Endothelial cell of umbilical vein (primary cell): ENCODE measurements around the gene CELF5. TPM values are rescaled to one million over a fixed set of nuclear protein-coding genes. Genes with fewer than 3 reads are reported as not detected.

ENCODE experiments used
- BruUV-seq: library from RNA; stranded (reverse); fragments of 400-500 nt; replicated peaks from 2 replicates; lab custom pipeline; 2021; lab: Mats Ljungman, UMichigan
- CTCF ChIA-PET: fragments of 300-600, 350-600 bp; sonication (Branson Sonifier 250); formaldehyde crosslinking; loops from one replicate; lab custom pipeline; 2021; ENCODE audit warnings: antibody characterized with exemption, inconsistent platforms; lab: Charles Lee
- POLR2A ChIA-PET: fragments of 300-600, 350-600 bp; sonication (Branson Sonifier 250); formaldehyde crosslinking; loops from one replicate; lab custom pipeline; 2021; ENCODE audit warnings: antibody characterized with exemption, inconsistent platforms; lab: Charles Lee
- DNase-seq: peaks from one replicate; pipeline ENCODE4 v3.0.0-alpha.2; 2011; ENCODE audit warnings: low read depth, low spot score
- FAIRE-seq: peaks from 2 replicates; lab custom pipeline; 2011; peaks lifted over from hg19 to GRCh38; lab: Jason Lieb, UNC
- H2AFZ ChIP-seq: 2 replicates; pipeline ENCODE4 v1.6.0; 2012; ENCODE audit warnings: low read depth, low read length, control low read depth, inconsistent platforms
- H3K27ac ChIP-seq: 2 replicates; pipeline ENCODE4 v1.5.1; 2011; ENCODE audit warnings: low read depth, mild to moderate bottlenecking, control low read depth, low read length, moderate library complexity; ENCODE audit not compliant: insufficient read depth
- H3K27me3 ChIP-seq, 2 experiments: 2 replicates each; pipeline versions ENCODE4 v1.6.0 to v1.6.1; 2011; ENCODE audit warnings: low read length in 2 of 2, mixed read lengths in 1 of 2; ENCODE audit not compliant: control insufficient read depth in 2 of 2, insufficient read depth in 2 of 2
- H3K36me3 ChIP-seq, 2 experiments: 2 replicates in 1 of 2; 3 replicates in 1 of 2; pipeline ENCODE4 v1.5.1; 2011; ENCODE audit warnings: low read length in 2 of 2, mild to moderate bottlenecking in 1 of 2, moderate library complexity in 1 of 2; ENCODE audit not compliant: control insufficient read depth in 2 of 2, insufficient read depth in 2 of 2; ENCODE audit errors: extremely low read depth in 1 of 2
- H3K4me1 ChIP-seq: 3 replicates; pipeline ENCODE4 v1.5.1; 2011; ENCODE audit warnings: mild to moderate bottlenecking, low read length; ENCODE audit not compliant: control insufficient read depth, insufficient read depth; ENCODE audit errors: extremely low read depth
- H3K4me2 ChIP-seq: 2 replicates; pipeline ENCODE4 v1.6.1; 2011; ENCODE audit warnings: low read length, control low read depth, mixed read lengths; ENCODE audit not compliant: insufficient read depth
- H3K4me3 ChIP-seq, 3 experiments: fragments of 200-600 bp in 1 of 3; sonication (generic), shearing (Covaris generic) in 1 of 3; replicated peaks in 1 of 3; 2 replicates each; pipeline ENCODE4 v1.5.1; 2011 to 2016; ENCODE audit warnings: control low read depth in 3 of 3, low read length in 3 of 3, mild to moderate bottlenecking in 2 of 3, inconsistent platforms in 1 of 3, low read depth in 1 of 3, moderate library complexity in 1 of 3; ENCODE audit not compliant: insufficient read depth in 1 of 3
- H3K79me2 ChIP-seq: 2 replicates; pipeline ENCODE4 v1.6.0; 2012; ENCODE audit warnings: low read length, inconsistent platforms; ENCODE audit not compliant: control insufficient read depth, insufficient read depth
- H3K9ac ChIP-seq: replicated peaks from 2 replicates; pipeline ENCODE3; 2011; ENCODE audit warnings: low read length, control low read depth; ENCODE audit not compliant: insufficient read depth; ENCODE audit errors: extremely low read depth
- H3K9me1 ChIP-seq: replicated peaks from 3 replicates; pipeline ENCODE4 v1.6.0; 2011; ENCODE audit warnings: mild to moderate bottlenecking, low read length; ENCODE audit not compliant: control insufficient read depth, insufficient read depth; ENCODE audit errors: extremely low read depth
- H3K9me3 ChIP-seq: replicated peaks from 2 replicates; pipeline ENCODE4 v1.5.1; 2012; ENCODE audit warnings: low read length, inconsistent platforms; ENCODE audit not compliant: control insufficient read depth, insufficient read depth
- H4K20me1 ChIP-seq: replicated peaks from 2 replicates; pipeline ENCODE3; 2011; ENCODE audit warnings: mild to moderate bottlenecking, low read length; ENCODE audit not compliant: control insufficient read depth, insufficient read depth; ENCODE audit errors: extremely low read depth
- EZH2 ChIP-seq: IDR thresholded peaks from 2 replicates; pipeline ENCODE4 v1.6.1; 2012; ENCODE audit warnings: borderline replicate concordance, low read depth, mild to moderate bottlenecking, moderate library complexity, low read length, inconsistent platforms; ENCODE audit not compliant: severe bottlenecking
- FOS ChIP-seq: IDR thresholded peaks from 2 replicates; pipeline ENCODE4 v1.6.1; 2011; ENCODE audit warnings: mild to moderate bottlenecking, low read length, moderate library complexity, borderline replicate concordance; ENCODE audit not compliant: insufficient read depth
- GATA2 ChIP-seq: IDR thresholded peaks from 2 replicates; pipeline ENCODE4 v1.7.0; 2011; ENCODE audit warnings: low read depth, mild to moderate bottlenecking, moderate library complexity, mixed read lengths, low read length; ENCODE audit not compliant: insufficient read length, insufficient read depth
- JUN ChIP-seq: IDR thresholded peaks from 2 replicates; pipeline ENCODE4 v1.6.1; 2011; ENCODE audit warnings: borderline replicate concordance, low read depth; ENCODE audit not compliant: insufficient read length, insufficient read depth
- MAX ChIP-seq: IDR thresholded peaks from 2 replicates; pipeline ENCODE4 v1.6.1; 2011; ENCODE audit not compliant: insufficient read depth, insufficient read length
- MYC ChIP-seq: IDR thresholded peaks from one replicate; pipeline ENCODE4 v1.6.1; 2011; ENCODE audit warnings: mild to moderate bottlenecking, low read depth, low read length
- POLR2A ChIP-seq: IDR thresholded peaks from 2 replicates; pipeline ENCODE4 v1.6.1; 2012; ENCODE audit warnings: low read depth, mild to moderate bottlenecking, control low read depth, low read length
- POLR2AphosphoS5 ChIP-seq: IDR thresholded peaks from 2 replicates; pipeline ENCODE4 v1.6.1; 2012; ENCODE audit warnings: low read depth, mild to moderate bottlenecking, control low read depth, low read length, moderate library complexity; ENCODE audit not compliant: insufficient read depth
- dilution Hi-C: fragments of 300-500 bp; cut with MboI; formaldehyde crosslinking; loops from one replicate; pipeline ENCODE4 v1.15.0; 2019; ENCODE audit warnings: low sequenced_read_pairs; ENCODE audit not compliant: extremely low pct_ligation_motif_present
- intact Hi-C: fragments of 100-400 bp; cut with micrococcal nuclease; formaldehyde crosslinking; loops from one replicate; pipeline ENCODE4 v1.10.0; 2022
- polyA plus RNA-seq, 4 experiments: library from polyadenylated mRNA; depleted of rRNA in 3 of 4; stranded (reverse) in 3 of 4; unstranded in 1 of 4; fragments of >200 nt; gene quantifications; 2 replicates each; pipeline versions ENCODE4 v1.2.1 to v1.2.3, GENCODE V29; 2011 to 2012; ENCODE audit warnings: missing spikeins in 1 of 4
- total RNA-seq: library from RNA; stranded (reverse); gene quantifications from 2 replicates; pipeline ENCODE4 v1.2.3, GENCODE V29; 2021
- TF ChIP-seq, protein P1 (sequence below), 2 donors: IDR thresholded peaks; 1 replicate in 1 of 2; 2 replicates in 1 of 2; pipeline ENCODE4 v1.5.1; 2011; ENCODE audit warnings: low read length in 2 of 2, mild to moderate bottlenecking in 2 of 2, moderate library complexity in 2 of 2, control low read depth in 1 of 2, inconsistent platforms in 1 of 2, low read depth in 1 of 2; ENCODE audit not compliant: insufficient read depth in 1 of 2; ENCODE audit errors: extremely low read depth in 1 of 2

The CELF5 gene
- total and polyA plus RNA-seq, 2 donors (not counting 3 experiments of a cell fraction or from before 2014, with no cell fraction given), result not detected

DNA sequence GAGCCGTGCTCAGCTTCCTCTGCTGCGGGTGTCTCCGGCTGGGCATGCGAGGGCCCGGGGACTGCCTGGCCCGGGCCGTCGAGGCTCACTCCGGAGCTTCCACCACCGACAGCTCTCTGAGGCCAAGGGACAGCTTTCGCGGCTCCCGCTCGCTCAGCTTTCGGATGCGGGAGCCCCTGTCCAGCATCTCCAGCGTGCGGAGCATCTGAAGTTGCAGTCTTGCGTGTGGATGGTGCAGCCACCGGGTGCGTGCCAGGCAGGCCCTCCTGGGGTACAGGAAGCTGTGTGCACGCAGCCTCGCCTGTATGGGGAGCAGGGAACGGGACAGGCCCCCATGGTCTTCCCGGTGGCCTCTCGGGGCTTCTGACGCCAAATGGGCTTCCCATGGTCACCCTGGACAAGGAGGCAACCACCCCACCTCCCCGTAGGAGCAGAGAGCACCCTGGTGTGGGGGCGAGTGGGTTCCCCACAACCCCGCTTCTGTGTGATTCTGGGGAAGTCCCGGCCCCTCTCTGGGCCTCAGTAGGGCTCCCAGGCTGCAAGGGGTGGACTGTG is 44.6 kb upstream of the CELF5 start:
- no peak overlapping the region for H3K4me2 ChIP-seq
- H3K36me3 ChIP-seq, result no peaks in the 10 kb centered on the region
- H2AFZ ChIP-seq, result no peak overlapping the region
- intact Hi-C loops, result no loop called here
- dilution Hi-C loops, result no loop called here
- H3K27ac ChIP-seq, result no peak overlapping the region
- POLR2A ChIA-PET, result no interaction called here
- CTCF ChIA-PET, result interaction anchor here (1.3 kb wide), 1 partner anchor 51 kb away, joined by 4 read pairs; no protein-coding TSS in a partner anchor
- H4K20me1 ChIP-seq, result no peaks in the 10 kb centered on the region
- H3K4me1 ChIP-seq, result peaks cover 8% of the 10 kb centered on the region
- H3K9ac ChIP-seq, result no peak overlapping the region
- H3K9me3 ChIP-seq, result no peaks in the 10 kb centered on the region
- no peak overlapping the region for H3K4me3 ChIP-seq
- no peak for DNase-seq
- no peaks in the 10 kb centered on the region for H3K9me1 ChIP-seq
- no peak for FAIRE-seq
- BruUV-seq, result no TSS peak
- TF ChIP-seq POLR2AphosphoS5, result no peak
- TF ChIP-seq MYC, result no peak
- TF ChIP-seq, protein P1, sequence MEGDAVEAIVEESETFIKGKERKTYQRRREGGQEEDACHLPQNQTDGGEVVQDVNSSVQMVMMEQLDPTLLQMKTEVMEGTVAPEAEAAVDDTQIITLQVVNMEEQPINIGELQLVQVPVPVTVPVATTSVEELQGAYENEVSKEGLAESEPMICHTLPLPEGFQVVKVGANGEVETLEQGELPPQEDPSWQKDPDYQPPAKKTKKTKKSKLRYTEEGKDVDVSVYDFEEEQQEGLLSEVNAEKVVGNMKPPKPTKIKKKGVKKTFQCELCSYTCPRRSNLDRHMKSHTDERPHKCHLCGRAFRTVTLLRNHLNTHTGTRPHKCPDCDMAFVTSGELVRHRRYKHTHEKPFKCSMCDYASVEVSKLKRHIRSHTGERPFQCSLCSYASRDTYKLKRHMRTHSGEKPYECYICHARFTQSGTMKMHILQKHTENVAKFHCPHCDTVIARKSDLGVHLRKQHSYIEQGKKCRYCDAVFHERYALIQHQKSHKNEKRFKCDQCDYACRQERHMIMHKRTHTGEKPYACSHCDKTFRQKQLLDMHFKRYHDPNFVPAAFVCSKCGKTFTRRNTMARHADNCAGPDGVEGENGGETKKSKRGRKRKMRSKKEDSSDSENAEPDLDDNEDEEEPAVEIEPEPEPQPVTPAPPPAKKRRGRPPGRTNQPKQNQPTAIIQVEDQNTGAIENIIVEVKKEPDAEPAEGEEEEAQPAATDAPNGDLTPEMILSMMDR (IDR thresholded peaks at IDR 0.05; ENCODE audit: extremely low read depth in 1 of 2, insufficient read depth in 1 of 2, low read depth in 1 of 2, low read length in 2 of 2), result no peak
- no peak for TF ChIP-seq JUN
- TF ChIP-seq FOS, result no peak
- TF ChIP-seq MAX, result no peak
- TF ChIP-seq GATA2, result no peak
- TF ChIP-seq POLR2A, result no peak
- TF ChIP-seq EZH2, result no peak
- no peaks in the 10 kb centered on the region for H3K79me2 ChIP-seq
- H3K27me3 ChIP-seq, result no peaks in the 10 kb centered on the region
